ENCODE data around the gene FCHSD2. TPM values are rescaled to one million over a fixed set of nuclear protein-coding genes. Genes with fewer than 3 reads are reported as not detected.
"Not testable (repeated sequence)": the region's sequence is repeated elsewhere in the genome, so short reads cannot be mapped to it uniquely, and the experiment has no call there.

FCHSD2 gene
- total RNA-seq, 1 donor from 2014 or later, result 16.3 TPM

DNA sequence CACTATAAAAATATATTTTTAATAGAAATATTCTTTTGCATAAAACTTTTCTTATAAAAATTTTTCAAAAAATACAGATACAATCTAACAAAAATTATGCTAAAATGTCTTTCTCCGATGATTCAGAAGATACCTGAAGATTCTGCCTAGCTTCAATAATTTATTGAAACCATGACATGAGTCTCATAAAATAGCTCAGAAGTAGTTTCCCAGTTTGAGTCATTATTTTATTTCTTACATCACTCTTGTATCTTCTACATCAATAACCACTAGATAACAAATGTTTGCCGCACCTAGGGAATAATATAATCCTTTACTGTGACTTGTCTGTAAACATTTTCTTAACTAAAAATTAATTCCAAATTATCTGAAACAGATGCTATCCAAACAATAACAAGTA, 158.6 kb downstream of the FCHSD2 start:
- Histone ChIP-seq H3K27me3 (no peaks in the 10 kb centered on the region), H3K9me3 (no peaks in the 10 kb centered on the region), H3K4me1 (peaks cover 0 to 8% of the 10 kb centered on the region in 2 donors), H3K4me3 (no peak overlapping the region), H3K27ac (no peak overlapping the region), H3K36me3 (peaks cover 0 to 21% of the 10 kb centered on the region in 2 donors)
- DNase-seq (ENCODE audit: low spot score in 2 of 2), result no peak
- intact Hi-C loops (cut with DNase I), result no loop called here
- TF ChIP-seq, protein P1, sequence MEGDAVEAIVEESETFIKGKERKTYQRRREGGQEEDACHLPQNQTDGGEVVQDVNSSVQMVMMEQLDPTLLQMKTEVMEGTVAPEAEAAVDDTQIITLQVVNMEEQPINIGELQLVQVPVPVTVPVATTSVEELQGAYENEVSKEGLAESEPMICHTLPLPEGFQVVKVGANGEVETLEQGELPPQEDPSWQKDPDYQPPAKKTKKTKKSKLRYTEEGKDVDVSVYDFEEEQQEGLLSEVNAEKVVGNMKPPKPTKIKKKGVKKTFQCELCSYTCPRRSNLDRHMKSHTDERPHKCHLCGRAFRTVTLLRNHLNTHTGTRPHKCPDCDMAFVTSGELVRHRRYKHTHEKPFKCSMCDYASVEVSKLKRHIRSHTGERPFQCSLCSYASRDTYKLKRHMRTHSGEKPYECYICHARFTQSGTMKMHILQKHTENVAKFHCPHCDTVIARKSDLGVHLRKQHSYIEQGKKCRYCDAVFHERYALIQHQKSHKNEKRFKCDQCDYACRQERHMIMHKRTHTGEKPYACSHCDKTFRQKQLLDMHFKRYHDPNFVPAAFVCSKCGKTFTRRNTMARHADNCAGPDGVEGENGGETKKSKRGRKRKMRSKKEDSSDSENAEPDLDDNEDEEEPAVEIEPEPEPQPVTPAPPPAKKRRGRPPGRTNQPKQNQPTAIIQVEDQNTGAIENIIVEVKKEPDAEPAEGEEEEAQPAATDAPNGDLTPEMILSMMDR (IDR thresholded peaks at IDR 0.05), result no peak

DNA sequence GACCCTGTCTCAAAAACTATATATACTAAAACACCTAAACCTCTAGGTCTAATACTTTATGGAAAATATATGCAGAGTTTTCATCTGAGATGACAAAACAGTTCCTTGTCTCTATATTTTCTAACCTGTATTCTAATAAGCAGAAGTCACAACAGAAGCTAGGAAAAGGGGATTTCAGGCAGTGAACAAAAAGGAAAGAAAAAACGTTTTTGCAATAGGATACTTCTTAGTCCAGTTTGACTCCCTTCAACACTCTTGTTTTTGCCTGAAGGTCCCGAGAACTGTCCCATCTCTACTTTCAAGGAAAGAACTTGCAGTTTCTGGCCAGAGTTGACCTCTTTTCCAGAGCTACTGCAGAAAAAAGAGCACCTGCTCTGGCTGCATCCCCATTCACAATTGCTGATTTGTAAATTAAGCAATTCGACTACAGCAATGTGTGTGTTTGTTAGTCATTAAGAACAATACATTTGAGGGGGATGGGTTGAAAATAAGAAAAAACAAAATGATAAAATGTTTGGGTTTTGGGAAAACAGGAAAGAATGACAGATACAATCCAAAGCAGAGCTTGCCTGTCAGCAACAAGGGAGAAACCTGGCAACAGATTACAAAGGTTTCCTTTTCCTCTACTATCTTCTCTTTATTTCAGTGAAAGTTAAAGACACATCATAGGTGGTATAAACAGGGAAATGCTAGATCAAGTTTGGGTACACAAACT, 160.0 kb downstream of the FCHSD2 start:
- Histone ChIP-seq H3K4me3 (no peak overlapping the region), H3K36me3 (peaks cover 0 to 24% of the 10 kb centered on the region in 2 donors), H3K4me1 (peaks cover 0 to 8% of the 10 kb centered on the region in 2 donors), H3K27ac (no peak overlapping the region), H3K27me3 (no peaks in the 10 kb centered on the region), H3K9me3 (no peaks in the 10 kb centered on the region)
- DNase-seq (ENCODE audit: low spot score in 2 of 2), result no peak
- TF ChIP-seq, protein P1 (IDR thresholded peaks at IDR 0.05), result no peak
- intact Hi-C loops (cut with DNase I), result no loop called here

DNA sequence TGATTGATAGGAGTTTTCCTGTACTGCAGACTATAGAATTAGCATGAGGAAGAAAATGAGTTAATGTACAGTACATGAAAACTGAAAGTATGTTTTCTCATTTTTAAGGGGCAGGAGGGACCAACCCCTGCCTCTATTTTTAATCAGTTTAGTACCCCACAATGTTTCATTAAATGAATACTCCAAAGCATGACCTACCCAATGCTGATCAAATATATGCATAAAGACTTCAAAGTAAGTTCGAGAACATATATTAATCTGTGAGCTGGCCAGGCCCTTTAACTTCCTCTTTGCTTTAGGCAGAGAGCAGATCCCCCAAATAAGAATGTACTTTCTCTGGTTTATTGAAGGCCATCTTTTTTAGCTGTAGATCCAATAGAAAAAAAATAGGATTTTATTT, 161.0 kb downstream of the FCHSD2 start:
- H3K36me3 ChIP-seq, result peaks cover 0 to 24% of the 10 kb centered on the region in 2 donors

DNA sequence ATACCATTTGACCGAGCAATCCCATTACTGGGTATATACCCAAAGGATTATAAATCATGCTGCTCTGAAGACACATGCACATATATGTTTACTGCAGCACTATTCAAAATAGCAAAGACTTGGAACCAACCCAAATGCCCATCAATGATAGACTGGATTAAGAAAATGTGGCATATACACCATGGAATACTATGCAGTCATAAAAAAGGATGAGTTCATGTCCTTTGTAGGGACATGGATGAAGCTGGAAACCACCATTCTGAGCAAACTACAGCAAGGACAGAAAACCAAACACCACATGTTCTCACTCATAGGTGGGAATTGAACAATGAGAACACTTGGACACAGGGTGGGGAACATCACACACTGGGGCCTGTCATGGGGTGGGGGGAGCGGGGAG, 164.3 kb downstream of the FCHSD2 start:
- H3K27ac ChIP-seq; H3K4me1 ChIP-seq; H3K4me3 ChIP-seq; DNase-seq (ENCODE audit: low spot score in 2 of 2); H3K9me3 ChIP-seq; H3K27me3 ChIP-seq; intact Hi-C loops (cut with DNase I): not testable (repeated sequence)
- H3K36me3 ChIP-seq, result peaks cover 0 to 24% of the 10 kb centered on the region in 2 donors

More for the DNA sequence above, 161.0 kb downstream of the FCHSD2 start:
- no peak for DNase-seq (ENCODE audit: low spot score in 2 of 2)
- Histone ChIP-seq H3K4me3 (no peak overlapping the region), H3K4me1 (peaks cover 0 to 8% of the 10 kb centered on the region in 2 donors), H3K27me3 (no peaks in the 10 kb centered on the region), H3K9me3 (no peaks in the 10 kb centered on the region), H3K27ac (no peak overlapping the region)
- TF ChIP-seq, protein P1 (IDR thresholded peaks at IDR 0.05), result no peak
- intact Hi-C loops (cut with DNase I), result no loop called here

DNA sequence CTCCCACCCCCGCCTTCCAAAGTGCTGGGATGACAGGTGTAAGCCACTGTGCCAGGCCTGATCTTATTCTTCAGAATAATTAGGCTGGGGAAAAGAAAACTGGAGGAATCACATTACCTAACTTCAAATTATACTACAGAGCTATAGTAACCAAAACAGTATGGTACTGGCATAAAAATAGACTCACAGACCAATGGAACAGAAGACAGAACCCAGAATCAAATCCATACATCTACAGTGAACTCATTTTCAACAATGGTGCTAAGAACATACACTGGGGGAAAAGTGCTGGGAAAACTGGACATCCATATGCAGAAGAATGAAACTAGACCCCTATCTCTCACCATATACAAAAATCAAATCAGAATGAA, 165.6 kb downstream of the FCHSD2 start:
- H3K36me3 ChIP-seq, result peaks cover 0 to 24% of the 10 kb centered on the region in 2 donors
- H3K4me1 ChIP-seq; DNase-seq (ENCODE audit: low spot score in 2 of 2); H3K27me3 ChIP-seq; H3K9me3 ChIP-seq; intact Hi-C loops (cut with DNase I); H3K4me3 ChIP-seq: not testable (repeated sequence)
- peak overlapping the region; percentile 63 to 78 for H3K27ac ChIP-seq

DNA sequence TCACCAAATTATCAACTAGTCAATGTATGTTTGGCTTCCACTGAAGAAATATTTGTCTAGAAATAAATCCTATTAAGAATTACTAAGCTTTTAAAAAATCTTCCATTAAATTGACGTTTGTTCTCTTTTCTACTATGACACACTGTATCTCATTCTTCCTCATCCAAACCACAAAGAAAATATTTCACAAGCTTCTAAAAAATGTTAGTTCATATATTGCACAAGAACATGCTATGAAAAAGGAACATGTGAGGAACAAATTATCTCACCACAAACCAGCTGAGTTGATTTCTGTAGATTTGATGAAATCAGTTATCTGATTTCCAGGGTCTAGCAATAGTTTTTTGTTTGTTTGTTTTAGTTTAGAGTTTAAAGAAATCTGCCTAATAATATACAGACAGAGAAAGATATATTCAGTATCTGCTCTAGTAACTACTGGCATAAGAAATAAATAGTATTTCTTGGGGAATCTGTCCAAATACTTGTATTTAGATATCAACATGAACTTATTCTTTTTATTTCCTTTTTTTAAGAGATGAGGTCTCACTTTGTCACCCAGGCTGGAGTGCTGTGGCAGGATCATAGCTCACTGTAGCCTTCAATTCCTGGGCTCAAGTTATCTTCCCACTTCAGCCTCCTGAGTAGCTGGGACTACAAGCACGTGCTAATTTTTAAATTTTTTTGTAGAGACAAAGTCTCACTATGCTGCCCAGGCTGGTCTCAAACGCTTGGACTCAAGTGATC, 166.2 kb downstream of the FCHSD2 start:
- Histone ChIP-seq H3K36me3 (peaks cover 0 to 24% of the 10 kb centered on the region in 2 donors), H3K4me3 (no peak overlapping the region), H3K9me3 (no peaks in the 10 kb centered on the region), H3K4me1 (peaks cover 0 to 2% of the 10 kb centered on the region in 2 donors), H3K27ac (peak overlapping the region; percentile 63 to 78), H3K27me3 (no peaks in the 10 kb centered on the region)
- no peak for DNase-seq (ENCODE audit: low spot score in 2 of 2)
- intact Hi-C loops (cut with DNase I), result no loop called here
- TF ChIP-seq, protein P1 (IDR thresholded peaks at IDR 0.05), result no peak
